ENCODE results near the gene NEAT1. TPM values are rescaled to one million over a fixed set of nuclear protein-coding genes. Genes with fewer than 3 reads are reported as not detected.
"Not testable (repeated sequence)": the region's sequence is repeated elsewhere in the genome, so short reads cannot be mapped to it uniquely, and the experiment has no call there.

Gene NEAT1
- total RNA-seq, 1 donor from 2014 or later, result 64.8 TPM

- DNase-seq (ENCODE audit: low read depth, low spot score), result no peak
Measured at GRCh38 chr11:65448418-65449105, 26.0 kb downstream of the NEAT1 start.

- DNase-seq (ENCODE audit: low read depth, low spot score), result not testable (repeated sequence)
Measured at GRCh38 chr11:65451301-65451700, 28.7 kb downstream of the NEAT1 start.

- DNase-seq (ENCODE audit: low read depth, low spot score), result not testable (repeated sequence)
Measured at GRCh38 chr11:65452259-65452658, 29.7 kb downstream of the NEAT1 start.

GRCh38 chr11:65452806-65453490 is 30.4 kb downstream of the NEAT1 start:
- no peak for DNase-seq (ENCODE audit: low read depth, low spot score)

- no peak for DNase-seq (ENCODE audit: low read depth, low spot score)
Measured at GRCh38 chr11:65454311-65454695, 31.7 kb downstream of the NEAT1 start.

GRCh38 chr11:65454696-65455456 is 32.3 kb downstream of the NEAT1 start:
- DNase-seq (ENCODE audit: low read depth, low spot score), result no peak

- DNase-seq (ENCODE audit: low read depth, low spot score), result no peak
Measured at GRCh38 chr11:65456418-65456817, 33.8 kb downstream of the NEAT1 start.

GRCh38 chr11:65459552-65459951 is 37.0 kb downstream of the NEAT1 start:
- no peak for DNase-seq (ENCODE audit: low read depth, low spot score)

GRCh38 chr11:65465471-65465870 is 42.9 kb downstream of the NEAT1 start:
- not testable (repeated sequence) for DNase-seq (ENCODE audit: low read depth, low spot score)

GRCh38 chr11:65467306-65467705 is 44.7 kb downstream of the NEAT1 start:
- not testable (repeated sequence) for DNase-seq (ENCODE audit: low read depth, low spot score)

GRCh38 chr11:65468874-65469333 is 46.3 kb downstream of the NEAT1 start:
- no peak for DNase-seq (ENCODE audit: low read depth, low spot score)

GRCh38 chr11:65470433-65471049 is 47.9 kb downstream of the NEAT1 start:
- DNase-seq (ENCODE audit: low read depth, low spot score), result no peak

- DNase-seq (ENCODE audit: low read depth, low spot score), result no peak
Measured at GRCh38 chr11:65471447-65471891, 48.9 kb downstream of the NEAT1 start.

- DNase-seq (ENCODE audit: low read depth, low spot score), result not testable (repeated sequence)
Measured at GRCh38 chr11:65472588-65473277, 50.1 kb downstream of the NEAT1 start.

- DNase-seq (ENCODE audit: low read depth, low spot score), result no peak
Measured at GRCh38 chr11:65473278-65473860, 50.8 kb downstream of the NEAT1 start.

GRCh38 chr11:65474864-65475263 is 52.3 kb downstream of the NEAT1 start:
- DNase-seq (ENCODE audit: low read depth, low spot score), result no peak

GRCh38 chr11:65476632-65477148 is 54.1 kb downstream of the NEAT1 start:
- no peak for DNase-seq (ENCODE audit: low read depth, low spot score)

GRCh38 chr11:65477149-65477965 is 54.8 kb downstream of the NEAT1 start:
- no peak for DNase-seq (ENCODE audit: low read depth, low spot score)

- no peak for DNase-seq (ENCODE audit: low read depth, low spot score)
Measured at GRCh38 chr11:65478388-65479183, 56.0 kb downstream of the NEAT1 start.
